K562 (cell line): Measurements from ENCODE around the gene MADD. TPM values are rescaled to one million over a fixed set of nuclear protein-coding genes. Genes with fewer than 3 reads are reported as not detected.

ENCODE experiments used
- ATAC-seq: fragments of 200-7000 bp; cut with Tn5 transposase; 3 replicates; pipeline ENCODE4 v1.9.1; 2020; ENCODE audit warnings: moderate library complexity
- BruUV-seq: library from RNA; stranded (reverse); fragments of 400-500 nt; replicated peaks from 2 replicates; lab custom pipeline; 2021; lab: Mats Ljungman, UMichigan
- CTCF ChIA-PET: fragments of 300-600 bp; formaldehyde crosslinking; extraction: SDS; loops from one replicate; lab custom pipeline; 2021; ENCODE audit warnings: low intra/inter-chr PET ratio; lab: Yijun Ruan, JAX
- POLR2A ChIA-PET: fragments of 300-600, 350-650 bp; sonication (Branson Sonifier 250); formaldehyde crosslinking; extraction: SDS; loops from one replicate; lab custom pipeline; 2021; ENCODE audit warnings: antibody characterized with exemption, inconsistent platforms; lab: Yijun Ruan, JAX
- DNase-seq, 4 experiments: peaks; one replicate each; pipeline versions ENCODE4 v3.0.0 to v3.0.0-alpha.2; 2011 to 2018; ENCODE audit warnings: low spot score in 3 of 4, mixed read lengths in 3 of 4; ENCODE audit errors: extremely low read depth in 1 of 4
- FAIRE-seq: peaks from 2 replicates; lab custom pipeline; 2011; peaks lifted over from hg19 to GRCh38; lab: Jason Lieb, UNC
- H2AFZ ChIP-seq: 2 replicates; pipeline ENCODE4 v1.6.0; 2011; ENCODE audit warnings: low read depth, low read length, control low read depth, inconsistent platforms
- H3K27ac ChIP-seq: fragments of 200-600 bp; 3 replicates; pipeline ENCODE4 v1.8.0; 2011; ENCODE audit warnings: low read depth, mild to moderate bottlenecking, control low read depth, inconsistent platforms, low read length, moderate library complexity, mixed read lengths; ENCODE audit errors: extremely low read depth
- H3K27me3 ChIP-seq, 2 experiments: fragments of 300-600 bp in 1 of 2; 2 replicates in 1 of 2; 3 replicates in 1 of 2; pipeline versions ENCODE4 v1.6.0 to v1.8.0; 2011; ENCODE audit warnings: inconsistent platforms in 2 of 2, low read length in 2 of 2, mild to moderate bottlenecking in 1 of 2, mixed read lengths in 1 of 2, moderate library complexity in 1 of 2; ENCODE audit not compliant: control insufficient read depth in 2 of 2, insufficient read depth in 2 of 2
- H3K36me3 ChIP-seq: fragments of 300-600 bp; 3 replicates; pipeline ENCODE4 v1.8.0; 2011; ENCODE audit warnings: mild to moderate bottlenecking, low read length, inconsistent platforms; ENCODE audit not compliant: control insufficient read depth, insufficient read depth
- H3K4me1 ChIP-seq, 2 experiments: fragments of 200-600 bp in 1 of 2; replicated peaks in 1 of 2; 2 replicates in 1 of 2; 3 replicates in 1 of 2; pipeline versions ENCODE4 v1.5.1 to v1.8.0; 2011; ENCODE audit warnings: inconsistent platforms in 2 of 2, low read length in 2 of 2, mild to moderate bottlenecking in 1 of 2, mixed read lengths in 1 of 2, moderate library complexity in 1 of 2; ENCODE audit not compliant: control insufficient read depth in 2 of 2, insufficient read depth in 2 of 2
- H3K4me2 ChIP-seq: 2 replicates; pipeline ENCODE4 v1.6.1; 2011; ENCODE audit warnings: low read length, control low read depth, inconsistent platforms, mixed read lengths; ENCODE audit not compliant: insufficient read depth
- H3K4me3 ChIP-seq: fragments of 200-600 bp; sonication (generic), shearing (Covaris generic); 2 replicates; pipeline ENCODE4 v1.5.1; 2016; ENCODE audit warnings: control low read depth, inconsistent platforms
- H3K79me2 ChIP-seq: fragments of 200-600 bp; 3 replicates; pipeline ENCODE4 v1.8.0; 2011; ENCODE audit warnings: low read length, inconsistent platforms; ENCODE audit not compliant: control insufficient read depth, insufficient read depth
- H3K9ac ChIP-seq, 2 experiments: 2 replicates each; pipeline versions ENCODE4 v1.6.0 to v1.6.1; 2011; ENCODE audit warnings: low read depth in 2 of 2, low read length in 2 of 2, control low read depth in 1 of 2, inconsistent platforms in 1 of 2, mild to moderate bottlenecking in 1 of 2, mixed read lengths in 1 of 2; ENCODE audit not compliant: insufficient read depth in 1 of 2
- H3K9me1 ChIP-seq: one replicate; pipeline ENCODE4 v1.6.0; 2011; ENCODE audit warnings: inconsistent platforms, mild to moderate bottlenecking, low read length, moderate library complexity; ENCODE audit not compliant: control insufficient read depth, insufficient read depth
- H3K9me3 ChIP-seq: replicated peaks from 2 replicates; pipeline ENCODE4 v1.5.1; 2011; ENCODE audit warnings: low read depth, low read length, inconsistent platforms; ENCODE audit not compliant: control insufficient read depth, insufficient read depth
- H4K20me1 ChIP-seq: replicated peaks from 2 replicates; pipeline ENCODE4 v1.6.1; 2011; ENCODE audit warnings: low read length, inconsistent platforms, mixed read lengths; ENCODE audit not compliant: control insufficient read depth, insufficient read depth
- CHAMP1 ChIP-seq: fragments of 450-650 bp; IDR thresholded peaks from 2 replicates; pipeline ENCODE4 v1.6.1; 2016; ENCODE audit warnings: mild to moderate bottlenecking
- PCBP1 ChIP-seq: fragments of 200-400 bp; formaldehyde crosslinking; IDR thresholded peaks from 2 replicates; pipeline ENCODE4 v1.6.1; 2018; ENCODE audit warnings: mild to moderate bottlenecking, low read depth, low read length; ENCODE audit not compliant: poor library complexity, severe bottlenecking
- TAF1 ChIP-seq: IDR thresholded peaks from 2 replicates; pipeline ENCODE4 v1.6.1; 2011; ENCODE audit warnings: mild to moderate bottlenecking, low read length, moderate library complexity; ENCODE audit not compliant: insufficient read depth, control insufficient read depth, severe bottlenecking; ENCODE audit errors: extremely low read depth
- TRIM24 ChIP-seq, 2 experiments: fragments of 450-650 bp; IDR thresholded peaks; 2 replicates each; pipeline ENCODE4 v1.6.1; 2016
- ZFP36 ChIP-seq: fragments of 150-350 bp; IDR thresholded peaks from 2 replicates; pipeline ENCODE4 v1.6.1; 2018; ENCODE audit warnings: low read length, low read depth; ENCODE audit not compliant: partially characterized antibody
- ZKSCAN3 ChIP-seq: fragments of 250-450 bp; sonication (Bioruptor Pico); IDR thresholded peaks from 2 replicates; pipeline ENCODE4 v1.4.0; 2020
- WGBS: fragments of 100-300 bp; shearing (Covaris generic); methylation state at CpG from one replicate; pipeline ENCODE4 v1.1.6; 2016; ENCODE audit warnings: low coverage, mixed read lengths; ENCODE audit not compliant: insufficient coverage; ENCODE audit errors: missing lambda C conversion rate; 5-methylcytosine and 5-hydroxymethylcytosine counted together
- in situ Hi-C: fragments of 300-500 bp; cut with MboI; formaldehyde crosslinking; loops from 4 replicates; pipeline ENCODE4 v1.15.0; 2018; ENCODE audit warnings: inconsistent platforms, mixed read lengths
- intact Hi-C: fragments of 100-400 bp; cut with micrococcal nuclease; formaldehyde crosslinking; loops from 2 replicates; pipeline ENCODE4 v1.14.2; 2022
- polyA plus RNA-seq, 8 experiments: library from polyadenylated mRNA; depleted of rRNA in 4 of 8; stranded (reverse) in 5 of 8; unstranded in 3 of 8; fragments of >200 nt; fragmentation: Nextera tagmentation in 2 of 8; fragmentation: Illumina TruSeq in 1 of 8; extraction: Ambion mirVana in 2 of 8; extraction: Trizol in 1 of 8; gene quantifications; 2 replicates each; pipeline versions ENCODE4 v1.2.1 to v1.2.3, GENCODE V29; 2011 to 2014; ENCODE audit warnings: inconsistent platforms in 1 of 8, missing spikeins in 1 of 8
- total RNA-seq, 7 experiments: library from RNA; depleted of rRNA in 6 of 7; stranded (reverse); fragments of >200 nt in 6 of 7; fragmentation: Illumina TruSeq in 2 of 7; extraction: Trizol in 2 of 7; gene quantifications; 2 replicates each; pipeline versions ENCODE4 v1.2.1 to v1.2.3, GENCODE V29; 2011 to 2021; ENCODE audit warnings: low replicate concordance in 1 of 7

MADD gene
- total and polyA plus RNA-seq, 9 of the 15 experiments (the other 6 are each of a cell fraction or from before 2014, with no cell fraction given): 0.68 to 57.6 (median 33.6) TPM

- in situ Hi-C loops: loop anchor here (10.0 kb wide), 1 partner anchor 171 kb away; the partner anchor contains the start of gene ARFGAP2
- Histone ChIP-seq H3K9me3 (no peaks in the 10 kb centered on the region), H3K4me2 (no peak overlapping the region), H3K36me3 (no peaks in the 10 kb centered on the region), H3K4me1 (peaks cover 0 to 41% of the 10 kb centered on the region in 2 experiments; a peak in 2 of 5 replicates), H3K79me2 (no peaks in the 10 kb centered on the region), H3K27ac (no peak overlapping the region), H4K20me1 (peaks cover 3% of the 10 kb centered on the region; the same call in 1 of the 2 replicates), H2AFZ (no peak overlapping the region), H3K4me3 (no peak overlapping the region), H3K9ac (no peak overlapping the region)
- POLR2A ChIA-PET: interaction anchor here (0.6 to 1.5 kb wide), 2 partner anchors 82 to 359 kb away, joined by 3 to 4 read pairs; no protein-coding TSS in a partner anchor
- no TSS peak for BruUV-seq
- CTCF ChIA-PET: no interaction called here
- DNase-seq (no peak), ATAC-seq (no peak), FAIRE-seq (no peak)
- intact Hi-C loops: no loop called here
- WGBS: 34% methylated on average over 18 of the region's 18 CpGs
- TF ChIP-seq TRIM24 (IDR thresholded peaks at IDR 0.05): peak in 1 of 2 experiments; percentile 56; a peak in 1 of 4 replicates
- no peak for TF ChIP-seq PCBP1
- peak; percentile 97 for TF ChIP-seq ZKSCAN3 (CRISPR knock-in tag)
- TF ChIP-seq, all 486 proteins: peak for 2
- H3K27me3 ChIP-seq: peaks cover 13 to 44% of the 10 kb centered on the region in 2 experiments; a peak in 4 of 5 replicates
- H3K9me1 ChIP-seq: peaks cover 2% of the 10 kb centered on the region
Observed at GRCh38 chr11:47345890-47346563, 76.1 kb downstream of the MADD start.

GRCh38 chr11:47347137-47347536, 77.2 kb downstream of the MADD start:
- ChIA-PET CTCF (no interaction called here), POLR2A (interaction anchor here (1.2 kb wide), 1 partner anchor 87 kb away, joined by 3 read pairs; no protein-coding TSS in a partner anchor)
- in situ Hi-C loops: loop anchor here (10.0 kb wide), 1 partner anchor 172 kb away; the partner anchor contains the start of gene ARFGAP2
- Histone ChIP-seq H3K36me3 (no peaks in the 10 kb centered on the region), H3K27me3 (peaks cover 13 to 42% of the 10 kb centered on the region in 2 experiments; a peak in 4 of 5 replicates), H3K9me1 (peaks cover 2% of the 10 kb centered on the region), H3K79me2 (no peaks in the 10 kb centered on the region), H3K4me3 (no peak overlapping the region), H3K9me3 (no peaks in the 10 kb centered on the region), H3K27ac (no peak overlapping the region), H2AFZ (no peak overlapping the region), H3K9ac (no peak overlapping the region; a peak in 1 of 4 replicates), H3K4me2 (no peak overlapping the region), H3K4me1 (peaks cover 0 to 42% of the 10 kb centered on the region in 2 experiments; a peak in 2 of 5 replicates), H4K20me1 (peaks cover 3% of the 10 kb centered on the region; the same call in 1 of the 2 replicates)
- TF ChIP-seq CHAMP1: no peak
- TF ChIP-seq TAF1: no peak
- peak; percentile 50 for TF ChIP-seq ZFP36
- intact Hi-C loops: no loop called here
- DNase-seq: no peak
- BruUV-seq: no TSS peak
- 20% methylated on average over 5 of the region's 5 CpGs for WGBS
- no peak for FAIRE-seq
- no peak for ATAC-seq
